Gastrocnemius medialis (tissue), 4 donors: ENCODE measurements around the gene STK4. TPM values are rescaled to one million over a fixed set of nuclear protein-coding genes. Genes with fewer than 3 reads are reported as not detected.

Experiments
- ATAC-seq, 2 donors: fragments of 150-250 bp; one replicate each; pipeline ENCODE4 v1.9.1; 2016
- DNase-seq, 2 donors: peaks; one replicate each; pipeline ENCODE4 v3.0.0-alpha.2; 2019
- H3K27ac ChIP-seq, 4 donors: fragments of 200-600 bp; sonication (generic); 1 replicate in 1 of 4; 2 replicates in 3 of 4; pipeline ENCODE4 v1.5.1; 2016 to 2018; ENCODE audit warnings: mild to moderate bottlenecking in 2 of 4, moderate library complexity in 1 of 4
- H3K27me3 ChIP-seq, 3 donors: fragments of 200-600 bp; sonication (generic) in 2 of 3; 1 replicate in 1 of 3; 2 replicates in 2 of 3; pipeline versions ENCODE4 v1.5.1 to v1.6.0; 2016 to 2019; ENCODE audit warnings: mild to moderate bottlenecking in 1 of 3, moderate library complexity in 1 of 3
- H3K36me3 ChIP-seq, 2 donors: fragments of 200-600 bp; sonication (generic) in 1 of 2; one replicate each; pipeline ENCODE4 v1.5.1; 2017 to 2018
- H3K4me1 ChIP-seq, 2 donors: fragments of 200-600 bp; sonication (generic) in 1 of 2; one replicate each; pipeline ENCODE4 v1.5.1; 2016 to 2017; ENCODE audit warnings: mild to moderate bottlenecking in 2 of 2
- H3K4me3 ChIP-seq, 4 donors: fragments of 200-600 bp; sonication (generic) in 3 of 4; 1 replicate in 1 of 4; 2 replicates in 3 of 4; pipeline ENCODE4 v1.5.1; 2016 to 2019; ENCODE audit warnings: mild to moderate bottlenecking in 2 of 4
- H3K9me3 ChIP-seq, 3 donors: fragments of 200-600 bp; sonication (generic) in 2 of 3; 1 replicate in 1 of 3; 2 replicates in 2 of 3; pipeline ENCODE4 v1.5.1; 2016 to 2019
- CTCF ChIP-seq, 5 experiments: fragments of 450-650 bp in 3 of 5; fragments of 200-600 bp in 2 of 5; sonication (generic) in 2 of 5; IDR thresholded peaks in 4 of 5; conservative IDR thresholded peaks in 1 of 5; 1 replicate in 4 of 5; 2 replicates in 1 of 5; pipeline ENCODE4 v1.5.1; 2016 to 2019; ENCODE audit warnings: antibody characterized with exemption in 5 of 5, mild to moderate bottlenecking in 3 of 5, moderate library complexity in 3 of 5
- POLR2A ChIP-seq, 2 donors: fragments of 450-650 bp; IDR thresholded peaks; one replicate each; pipeline ENCODE4 v1.6.1; 2017; ENCODE audit warnings: antibody characterized with exemption in 2 of 2, mild to moderate bottlenecking in 2 of 2, moderate library complexity in 2 of 2
- in situ Hi-C, 4 donors: fragments of 200-750 bp; cut with MboI; loops; one replicate each; pipeline versions ENCODE4 v1.15.0 to v1.8.0; 2017; ENCODE audit warnings: low sequenced_read_pairs in 4 of 4
- intact Hi-C: fragments of 100-400 bp; cut with DNase I; formaldehyde crosslinking; loops from one replicate; pipeline ENCODE4 v1.15.1; 2023; ENCODE audit warnings: low total_unique reads
- total RNA-seq, 4 donors: library from RNA; depleted of rRNA; stranded (reverse); fragments of >200 nt; gene quantifications; one replicate each; pipeline versions ENCODE4 v1.1.0 to v1.2.3, GENCODE V29; 2016

The STK4 gene
- total RNA-seq, 4 donors from 2014 or later: 4.5 to 6.4 (median 5.5) TPM

GRCh38 chr20:45044601-45045000 is 78.3 kb downstream of the STK4 start:
- peaks cover 4 to 5% of the 10 kb centered on the region in 2 donors for H3K4me1 ChIP-seq

GRCh38 chr20:45047581-45048119 is 81.3 kb downstream of the STK4 start:
- TF ChIP-seq POLR2A (IDR thresholded peaks at IDR 0.05) (no peak), CTCF (IDR thresholded peaks at IDR 0.05 in 4 of 5, conservative IDR thresholded peaks at IDR 0.05 in 1 of 5) (no peak)
- Histone ChIP-seq H3K27ac (no peak overlapping the region), H3K4me3 (no peak overlapping the region), H3K9me3 (no peaks in the 10 kb centered on the region), H3K4me1 (peaks cover 4 to 9% of the 10 kb centered on the region in 2 donors), H3K27me3 (no peaks in the 10 kb centered on the region), H3K36me3 (no peaks in the 10 kb centered on the region)
- DNase-seq (no peak), ATAC-seq (no peak)
- intact Hi-C loops: no loop called here
- in situ Hi-C loops: loop anchor here (10.0 to 25.0 kb wide), 4 partner anchors 47 to 390 kb away; partner anchors contain the start of genes MATN4 (in 1 of the 4) and RBPJL (in 1 of the 4)

More at GRCh38 chr20:45044601-45045000, 78.3 kb downstream of the STK4 start:
- ATAC-seq (no peak), DNase-seq (no peak)
- intact Hi-C loops (loop anchor here (1.0 to 5.0 kb wide), 3 partner anchors 51 to 268 kb away; no protein-coding TSS in a partner anchor), in situ Hi-C loops (loop anchor here (10.0 to 25.0 kb wide), 4 partner anchors 50 to 393 kb away; partner anchors contain the start of genes MATN4 (in 1 of the 4) and RBPJL (in 1 of the 4))
- Histone ChIP-seq H3K9me3 (no peaks in the 10 kb centered on the region), H3K36me3 (no peaks in the 10 kb centered on the region), H3K4me3 (no peak overlapping the region), H3K27ac (no peak overlapping the region), H3K27me3 (no peaks in the 10 kb centered on the region)
- TF ChIP-seq CTCF (IDR thresholded peaks at IDR 0.05 in 4 of 5, conservative IDR thresholded peaks at IDR 0.05 in 1 of 5): no peak
- no peak for TF ChIP-seq POLR2A (IDR thresholded peaks at IDR 0.05)

- H3K4me3 ChIP-seq: no peak overlapping the region
- H3K9me3 ChIP-seq: no peaks in the 10 kb centered on the region
- in situ Hi-C loops: loop anchor here (10.0 to 25.0 kb wide), 4 partner anchors 45 to 388 kb away; partner anchors contain the start of genes MATN4 (in 1 of the 4) and RBPJL (in 1 of the 4)
- no peak for ATAC-seq
- H3K27ac ChIP-seq: no peak overlapping the region
- peaks cover 4 to 9% of the 10 kb centered on the region in 2 donors for H3K4me1 ChIP-seq
- DNase-seq: no peak
- TF ChIP-seq CTCF (IDR thresholded peaks at IDR 0.05 in 4 of 5, conservative IDR thresholded peaks at IDR 0.05 in 1 of 5): no peak
- TF ChIP-seq POLR2A (IDR thresholded peaks at IDR 0.05): no peak
- intact Hi-C loops: no loop called here
- no peaks in the 10 kb centered on the region for H3K36me3 ChIP-seq
- H3K27me3 ChIP-seq: no peaks in the 10 kb centered on the region
Measured at GRCh38 chr20:45049438-45049837, 83.1 kb downstream of the STK4 start.

GRCh38 chr20:45049904-45050471 is 83.7 kb downstream of the STK4 start:
- Histone ChIP-seq H3K36me3 (no peaks in the 10 kb centered on the region), H3K4me1 (peaks cover 4 to 9% of the 10 kb centered on the region in 2 donors), H3K9me3 (no peaks in the 10 kb centered on the region), H3K4me3 (no peak overlapping the region), H3K27ac (no peak overlapping the region), H3K27me3 (no peaks in the 10 kb centered on the region)
- TF ChIP-seq CTCF (IDR thresholded peaks at IDR 0.05 in 4 of 5, conservative IDR thresholded peaks at IDR 0.05 in 1 of 5): no peak
- TF ChIP-seq POLR2A (IDR thresholded peaks at IDR 0.05): no peak
- DNase-seq (no peak), ATAC-seq (no peak)
- in situ Hi-C loops (loop anchor here (10.0 to 25.0 kb wide), 5 partner anchors 45 to 387 kb away; partner anchors contain the start of genes MATN4 (in 1 of the 4), RBPJL (in 1 of the 4), STK4 (in 1 of the 4) and TOMM34 (in 1 of the 4)), intact Hi-C loops (no loop called here)
